Fibroblast of skin of right biceps (primary cell): ENCODE data around the gene NACC2.
A peak's percentile ranks its signal among the peaks of the same experiment; 100 is the strongest.

ENCODE experiments used
- DNase-seq: peaks from one replicate; pipeline ENCODE4 v3.0.0-alpha.2; 2013

NACC2 gene

GRCh38 chr9:136095070-136096058, at the start of gene NACC2:
Gene NACC2 (minus strand): TSS chr9:136095289. CDS start chr9:136050521, 44,768 bp downstream.
- DNase-seq: peak; percentile 67

GRCh38 chr9:136144450-136144849, 49.4 kb upstream of the NACC2 start:
- no peak for DNase-seq

GRCh38 chr9:136143215-136144001, 48.3 kb upstream of the NACC2 start:
- peak; percentile 16 for DNase-seq

- no peak for DNase-seq
Measured at GRCh38 chr9:136142859-136143214, 47.7 kb upstream of the NACC2 start.

- DNase-seq: no peak
Measured at GRCh38 chr9:136142414-136142796, 47.3 kb upstream of the NACC2 start.

GRCh38 chr9:136141682-136142413, 46.8 kb upstream of the NACC2 start:
- DNase-seq: no peak

- DNase-seq: peak; percentile 17
Measured at GRCh38 chr9:136140966-136141365, 45.9 kb upstream of the NACC2 start.

- DNase-seq: no peak
Measured at GRCh38 chr9:136140046-136140445, 45.0 kb upstream of the NACC2 start.

- peak; percentile 18 for DNase-seq
Measured at GRCh38 chr9:136138566-136138965, 43.5 kb upstream of the NACC2 start.

- no peak for DNase-seq
Measured at GRCh38 chr9:136137321-136138265, 42.5 kb upstream of the NACC2 start.

- DNase-seq: no peak
Measured at GRCh38 chr9:136136127-136136925, 41.2 kb upstream of the NACC2 start.

GRCh38 chr9:136135326-136136126, 40.4 kb upstream of the NACC2 start:
- no peak for DNase-seq

GRCh38 chr9:136133959-136134484, 38.9 kb upstream of the NACC2 start:
- DNase-seq: no peak

GRCh38 chr9:136133191-136133958, 38.3 kb upstream of the NACC2 start:
- no peak for DNase-seq

- no peak for DNase-seq
Measured at GRCh38 chr9:136132512-136133050, 37.5 kb upstream of the NACC2 start.

GRCh38 chr9:136131629-136132511, 36.8 kb upstream of the NACC2 start:
- no peak for DNase-seq

GRCh38 chr9:136129176-136129575, 34.1 kb upstream of the NACC2 start:
- DNase-seq: no peak

- DNase-seq: no peak
Measured at GRCh38 chr9:136128436-136128835, 33.3 kb upstream of the NACC2 start.
